ENCODE data around the gene IGFBPL1.

The IGFBPL1 gene

GRCh38 chr9:38357350-38358114 is 66.7 kb downstream of the IGFBPL1 start:
- no peak for TF ChIP-seq CTCF (IDR thresholded peaks at IDR 0.05; ENCODE audit: insufficient read depth, low read depth, low read length, missing control alignments)
- H3K4me3 ChIP-seq (ENCODE audit: low read length) = no peak overlapping the region
- DNase-seq (ENCODE audit: low read depth) = no peak

- no peak for TF ChIP-seq CTCF (IDR thresholded peaks at IDR 0.05; ENCODE audit: insufficient read depth, low read depth, low read length, missing control alignments)
- no peak overlapping the region for H3K4me3 ChIP-seq (ENCODE audit: low read length)
- no peak for DNase-seq (ENCODE audit: low read depth)
Measured at GRCh38 chr9:38356851-38357250, 67.4 kb downstream of the IGFBPL1 start.

Measured in epithelial cell of esophagus (primary cell).